NT2/D1 (cell line): Measurements from ENCODE around the gene UTF1.

Experiments used
- YY1 ChIP-seq: IDR thresholded peaks from 2 replicates; pipeline ENCODE4 v1.6.1; 2011; ENCODE audit not compliant: insufficient read length, insufficient read depth
- ZNF274 ChIP-seq: IDR thresholded peaks from 2 replicates; pipeline ENCODE4 v1.6.1; 2011; ENCODE audit warnings: mild to moderate bottlenecking, low read depth, low read length

DNA sequence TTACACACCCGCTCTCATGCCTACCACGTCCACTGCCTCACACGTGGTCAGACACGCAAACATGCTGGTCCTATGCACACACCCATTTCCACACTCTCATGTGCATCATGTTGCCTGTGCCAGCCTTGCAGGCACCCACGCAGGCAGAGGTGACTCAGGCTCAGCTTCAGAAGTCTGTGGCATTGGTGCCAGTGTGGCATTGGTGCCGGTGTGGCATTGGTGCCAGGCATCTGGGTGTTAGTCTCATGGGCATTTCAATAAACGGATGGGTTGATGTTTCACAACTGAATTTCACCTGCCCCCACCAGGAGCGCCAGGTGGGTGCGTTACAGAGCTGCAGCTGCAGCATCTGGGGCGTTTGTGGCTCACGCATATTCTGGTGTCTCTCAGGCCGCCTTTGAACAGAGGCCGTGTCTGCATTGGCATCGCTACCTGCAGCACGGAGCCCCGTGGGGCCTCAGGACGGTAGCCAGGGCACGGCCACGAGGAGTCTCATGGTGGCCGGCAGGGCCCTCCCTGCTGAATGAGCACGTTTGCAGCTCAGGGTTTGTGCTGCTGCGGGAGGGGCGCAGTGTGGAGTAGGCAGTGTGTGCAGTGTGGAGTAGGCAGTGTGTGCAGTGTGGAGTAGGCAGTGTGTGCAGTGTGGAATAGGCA lies 45.3 kb upstream of the UTF1 start:
- TF ChIP-seq ZNF274 (no peak), YY1 (no peak)
